ENCODE results near the gene ZNF668. TPM values are rescaled to one million over a fixed set of nuclear protein-coding genes. Genes with fewer than 3 reads are reported as not detected.
"Not testable (repeated sequence)": the region's sequence is repeated elsewhere in the genome, so short reads cannot be mapped to it uniquely, and the experiment has no call there.

ZNF668 gene
- total RNA-seq, 1 experiment from 2014 or later: 16.8 TPM

GRCh38 chr16:31100876-31101641, 27.0 kb upstream of the ZNF668 start:
- not testable (repeated sequence) for H4K20me1 ChIP-seq (ENCODE audit: insufficient read depth)

GRCh38 chr16:31099860-31100638, 26.0 kb upstream of the ZNF668 start:
- H3K27me3 ChIP-seq (ENCODE audit: insufficient read depth, low read length): no peaks in the 10 kb centered on the region
- CTCF ChIA-PET: interaction anchor here (1.5 kb wide), 1 partner anchor 42 kb away, joined by 3 read pairs; no protein-coding TSS in a partner anchor
- ATAC-seq: no peak
- H3K4me3 ChIP-seq (replicated peaks in 1 of 2; ENCODE audit: low read depth in 1 of 2, low read length in 2 of 2): no peak overlapping the region
- intact Hi-C loops (cut with micrococcal nuclease): loop anchor here (10.0 kb wide), 1 partner anchor 145 kb away; the partner anchor contains the start of gene SETD1A
- no TSS peak for BruUV-seq (replicated peaks)
- H3K9me3 ChIP-seq (ENCODE audit: control insufficient read depth in 1 of 2, insufficient read depth in 1 of 2, low read depth in 1 of 2, low read length in 2 of 2): no peaks in the 10 kb centered on the region
- H3K4me2 ChIP-seq (ENCODE audit: low read length): no peak overlapping the region
- H3K79me2 ChIP-seq (ENCODE audit: insufficient read depth, low read length): no peaks in the 10 kb centered on the region
- H4K20me1 ChIP-seq (ENCODE audit: insufficient read depth): no peaks in the 10 kb centered on the region
- RAD21 ChIA-PET (ENCODE audit: low non-redundant PET in 1 of 2, low total read pairs in 2 of 2, uncharacterized antibody in 2 of 2, unreplicated experiment in 2 of 2): no interaction called here
- no peaks in the 10 kb centered on the region for H3K36me3 ChIP-seq (ENCODE audit: control insufficient read depth in 1 of 2, insufficient read depth in 2 of 2, low read length in 2 of 2)
- no peak overlapping the region for H2AFZ ChIP-seq (ENCODE audit: low read depth, low read length, poor library complexity, severe bottlenecking)
- POLR2A ChIA-PET: interaction anchor here (0.7 to 3.5 kb wide), 3 partner anchors 17 to 408 kb away, joined by 3 to 14 read pairs (median 4); partner anchors contain the start of genes KAT8, RUSF1, ZNF646 and ZNF668
- no peak overlapping the region for H3K27ac ChIP-seq (ENCODE audit: low read depth, low read length)
- H3K4me1 ChIP-seq (ENCODE audit: control insufficient read depth in 1 of 2, insufficient read depth in 2 of 2, low read length in 2 of 2): peaks cover 15 to 23% of the 10 kb centered on the region in 2 experiments
- H3K9me2 ChIP-seq (ENCODE audit: insufficient read depth): no peaks in the 10 kb centered on the region
- H3K9ac ChIP-seq (ENCODE audit: low read length): no peak overlapping the region
- DNase-seq (ENCODE audit: low read depth, low spot score): no peak
- 0 out of 2 replicates have a peak, but pooled peaks have one; percentile 24 for TF ChIP-seq CBX3 (IDR thresholded peaks at IDR 0.05; ENCODE audit: low read depth)
- peak; percentile 59 for TF ChIP-seq YY1 (IDR thresholded peaks at IDR 0.05; ENCODE audit: extremely low read depth, insufficient replicate concordance, low read depth, low read length)
- no peak for TF ChIP-seq FOSL1 (IDR thresholded peaks at IDR 0.05; ENCODE audit: low read depth)

More at GRCh38 chr16:31100876-31101641, 27.0 kb upstream of the ZNF668 start:
- intact Hi-C loops (cut with micrococcal nuclease); ATAC-seq; H3K4me3 ChIP-seq (replicated peaks in 1 of 2; ENCODE audit: low read depth in 1 of 2, low read length in 2 of 2); H3K9ac ChIP-seq (ENCODE audit: low read length); H3K9me3 ChIP-seq (ENCODE audit: control insufficient read depth in 1 of 2, insufficient read depth in 1 of 2, low read depth in 1 of 2, low read length in 2 of 2); H3K9me2 ChIP-seq (ENCODE audit: insufficient read depth); H3K27ac ChIP-seq (ENCODE audit: low read depth, low read length); H3K27me3 ChIP-seq (ENCODE audit: insufficient read depth, low read length); DNase-seq (ENCODE audit: low read depth, low spot score); H2AFZ ChIP-seq (ENCODE audit: low read depth, low read length, poor library complexity, severe bottlenecking); H3K79me2 ChIP-seq (ENCODE audit: insufficient read depth, low read length); H3K36me3 ChIP-seq (ENCODE audit: control insufficient read depth in 1 of 2, insufficient read depth in 2 of 2, low read length in 2 of 2); BruUV-seq (replicated peaks): not testable (repeated sequence)
- RAD21 ChIA-PET (ENCODE audit: low non-redundant PET in 1 of 2, low total read pairs in 2 of 2, uncharacterized antibody in 2 of 2, unreplicated experiment in 2 of 2): interaction anchor here in 1 of 2 experiments (0.6 to 0.7 kb wide), 2 partner anchors 10 to 244 kb away, joined by 3 to 4 read pairs; no protein-coding TSS in a partner anchor
- H3K4me1 ChIP-seq (ENCODE audit: control insufficient read depth in 1 of 2, insufficient read depth in 2 of 2, low read length in 2 of 2): peaks cover 11 to 18% of the 10 kb centered on the region in 2 experiments; a peak in 3 of 4 replicates
- peak overlapping the region; percentile 17; the same call in 1 of the 2 replicates for H3K4me2 ChIP-seq (ENCODE audit: low read length)
- CTCF ChIA-PET: interaction anchor here (1.5 to 2.2 kb wide), 2 partner anchors 41 to 116 kb away, joined by 3 to 7 read pairs; partner anchors contain the start of gene HSD3B7
- POLR2A ChIA-PET: interaction anchor here (0.6 to 3.5 kb wide), 3 partner anchors 16 to 70 kb away, joined by 4 to 14 read pairs (median 5); partner anchors contain the start of genes KAT8, ZNF646 and ZNF668
